GM19351 (cell line): ENCODE data around the gene TROAP.
"Not testable (repeated sequence)": the region's sequence is repeated elsewhere in the genome, so short reads cannot be mapped to it uniquely, and the experiment has no call there.

ENCODE experiments used
- ATAC-seq: cut with Tn5 transposase; IDR thresholded peaks from one replicate; pipeline ENCODE4 v1.9.1; 2021; ENCODE audit warnings: mild to moderate bottlenecking, moderate library complexity; ENCODE audit not compliant: unreplicated experiment

Gene TROAP

GRCh38 chr12:49322708-49323523 is at the start of gene TROAP:
TSS of gene TROAP (plus strand) at chr12:49323255. CDS start at chr12:49323609, 354 bp downstream.
- peak; percentile 98 for ATAC-seq

GRCh38 chr12:49273726-49274395 is 49.2 kb upstream of the TROAP start:
- no peak for ATAC-seq

- no peak for ATAC-seq
These were observed 48.5 kb upstream of the TROAP start for GRCh38 chr12:49274396-49275069.

GRCh38 chr12:49276304-49277290 is 46.5 kb upstream of the TROAP start:
- no peak for ATAC-seq

- ATAC-seq = no peak
These were observed 45.6 kb upstream of the TROAP start for GRCh38 chr12:49277466-49277865.

GRCh38 chr12:49279706-49280159 is 43.3 kb upstream of the TROAP start:
- ATAC-seq = no peak

GRCh38 chr12:49280545-49280944 is 42.5 kb upstream of the TROAP start:
- ATAC-seq = not testable (repeated sequence)

GRCh38 chr12:49282302-49282701 is 40.8 kb upstream of the TROAP start:
- no peak for ATAC-seq

GRCh38 chr12:49282740-49283375 is 40.2 kb upstream of the TROAP start:
- ATAC-seq = not testable (repeated sequence)

GRCh38 chr12:49283541-49284429 is 39.3 kb upstream of the TROAP start:
- no peak for ATAC-seq

GRCh38 chr12:49284672-49285071 is 38.4 kb upstream of the TROAP start:
- ATAC-seq = no peak

GRCh38 chr12:49287876-49288275 is 35.2 kb upstream of the TROAP start:
- ATAC-seq = no peak

- ATAC-seq = no peak
These were observed 34.6 kb upstream of the TROAP start for GRCh38 chr12:49288412-49288853.

GRCh38 chr12:49288922-49289555 is 34.0 kb upstream of the TROAP start:
- no peak for ATAC-seq

GRCh38 chr12:49292729-49293055 is 30.4 kb upstream of the TROAP start:
- no peak for ATAC-seq

- ATAC-seq = no peak
These were observed 29.7 kb upstream of the TROAP start for GRCh38 chr12:49293056-49293956.

GRCh38 chr12:49294086-49294803 is 28.8 kb upstream of the TROAP start:
- no peak for ATAC-seq
